Right lobe of liver (tissue), 6 donors: ENCODE measurements around the gene KIAA0319L. TPM values are rescaled to one million over a fixed set of nuclear protein-coding genes. Genes with fewer than 3 reads are reported as not detected.
"Not testable (repeated sequence)": the region's sequence is repeated elsewhere in the genome, so short reads cannot be mapped to it uniquely, and the experiment has no call there.

Experiments used
- ATAC-seq, 4 donors: fragments of 200-7000 bp; cut with Tn5 transposase; one replicate each; pipeline ENCODE4 v1.9.1; 2020; ENCODE audit warnings: mild to moderate bottlenecking in 4 of 4, moderate library complexity in 4 of 4
- DNase-seq, 3 donors: peaks; one replicate each; pipeline ENCODE4 v3.0.0-alpha.2; 2020
- H3K27ac ChIP-seq, 3 donors: fragments of 200-600 bp; one replicate each; pipeline ENCODE4 v1.8.0; 2022
- H3K27me3 ChIP-seq, 2 donors: fragments of 200-600 bp; one replicate each; pipeline ENCODE4 v1.8.0; 2022
- H3K36me3 ChIP-seq, 4 donors: fragments of 200-600 bp; sonication (generic) in 1 of 4; one replicate each; pipeline versions ENCODE4 v1.5.1 to v1.8.0; 2017 to 2022; ENCODE audit warnings: control low read depth in 1 of 4
- H3K4me1 ChIP-seq, 4 donors: fragments of 200-600 bp; sonication (generic) in 1 of 4; one replicate each; pipeline versions ENCODE4 v1.5.1 to v1.8.0; 2017 to 2022; ENCODE audit warnings: control low read depth in 1 of 4
- H3K4me3 ChIP-seq, 3 donors: fragments of 200-600 bp; one replicate each; pipeline ENCODE4 v1.8.0; 2022
- H3K9me3 ChIP-seq, 4 donors: fragments of 200-600 bp; sonication (generic) in 1 of 4; one replicate each; pipeline versions ENCODE4 v1.5.1 to v1.8.0; 2017 to 2022; ENCODE audit warnings: control low read depth in 1 of 4
- CTCF ChIP-seq, 4 donors: fragments of 200-600 bp in 3 of 4; fragments of 450-650 bp in 1 of 4; IDR thresholded peaks; one replicate each; pipeline versions ENCODE4 v1.5.1 to v1.8.0; 2016 to 2022; ENCODE audit warnings: antibody characterized with exemption in 4 of 4, mild to moderate bottlenecking in 2 of 4
- POLR2A ChIP-seq: fragments of 450-650 bp; IDR thresholded peaks from one replicate; pipeline ENCODE4 v1.6.1; 2017; ENCODE audit warnings: antibody characterized with exemption, mild to moderate bottlenecking
- WGBS: methylation state at CpG from one replicate; pipeline ENCODE4 v1.1.6; 2018; ENCODE audit warnings: low coverage, low lambda C conversion rate; ENCODE audit not compliant: insufficient coverage; ENCODE audit errors: missing lambda C conversion rate; 5-methylcytosine and 5-hydroxymethylcytosine counted together
- intact Hi-C, 2 donors: fragments of 100-400 bp; cut with DNase I; formaldehyde crosslinking; loops; one replicate each; pipeline versions ENCODE4 v1.11.2 to v1.14.1; 2022
- total RNA-seq, 6 experiments: library from RNA; depleted of rRNA in 2 of 6; stranded (reverse); fragments of >200 nt in 2 of 6; fragmentation: NEBNext Ultra II Directional in 3 of 6; extraction: Animal tissue kit (Norgen Biotek cat#: 25700) in 3 of 6; gene quantifications; one replicate each; pipeline versions ENCODE4 v1.1.0 to v1.2.4, GENCODE V29; 2016 to 2023
- donor health status: DM: no; HTN: yes; CAD: no.
- donor health status: DM: no; HTN: no; CAD: no.
- donor health status: DM: no; HTN: no; CAD: no.
- donor health status: DM: no; HTN: yes; CAD: no.
- donor health status: DM: no; HTN: yes; CAD: no.

The KIAA0319L gene
- total RNA-seq, 6 experiments from 2014 or later, result 35.3 to 84.9 (median 54.3) TPM

GRCh38 chr1:35590476-35591040, 33.4 kb upstream of the KIAA0319L start:
- DNase-seq (no peak), ATAC-seq (no peak)
- H3K27ac ChIP-seq, result no peak overlapping the region
- H3K4me3 ChIP-seq, result no peak overlapping the region
- WGBS, result no CpG with 5 or more reads among the region's 25 CpGs
- H3K9me3 ChIP-seq, result no peaks in the 10 kb centered on the region
- no peaks in the 10 kb centered on the region for H3K4me1 ChIP-seq
- intact Hi-C loops, result no loop called here
- no peaks in the 10 kb centered on the region for H3K27me3 ChIP-seq
- H3K36me3 ChIP-seq, result no peaks in the 10 kb centered on the region
- TF ChIP-seq CTCF (IDR thresholded peaks at IDR 0.05) (no peak), POLR2A (no peak)

- WGBS, result 96% methylated on average over 10 of the region's 15 CpGs
- Histone ChIP-seq H3K27me3 (no peaks in the 10 kb centered on the region), H3K36me3 (no peaks in the 10 kb centered on the region), H3K27ac (no peak overlapping the region), H3K4me1 (no peaks in the 10 kb centered on the region), H3K9me3 (no peaks in the 10 kb centered on the region), H3K4me3 (no peak overlapping the region)
- TF ChIP-seq CTCF (IDR thresholded peaks at IDR 0.05) (no peak), POLR2A (no peak)
- intact Hi-C loops, result no loop called here
- ATAC-seq (no peak), DNase-seq (no peak)
Observed at GRCh38 chr1:35589516-35590427, 32.6 kb upstream of the KIAA0319L start.

- Histone ChIP-seq H3K4me1 (no peaks in the 10 kb centered on the region), H3K27me3 (no peaks in the 10 kb centered on the region), H3K36me3 (no peaks in the 10 kb centered on the region), H3K9me3 (no peaks in the 10 kb centered on the region), H3K4me3 (no peak overlapping the region), H3K27ac (no peak overlapping the region)
- no peak for TF ChIP-seq CTCF (IDR thresholded peaks at IDR 0.05)
- TF ChIP-seq POLR2A, result no peak
- ATAC-seq (no peak), DNase-seq (no peak)
- WGBS, result 62% methylated on average over 10 of the region's 21 CpGs
- intact Hi-C loops, result no loop called here
Observed at GRCh38 chr1:35588197-35588910, 31.2 kb upstream of the KIAA0319L start.

GRCh38 chr1:35587736-35588135, 30.5 kb upstream of the KIAA0319L start:
- WGBS, result 45% methylated on average over 2 of the region's 6 CpGs
- DNase-seq (no peak), ATAC-seq (no peak)
- Histone ChIP-seq H3K4me1 (no peaks in the 10 kb centered on the region), H3K27me3 (no peaks in the 10 kb centered on the region), H3K27ac (no peak overlapping the region), H3K36me3 (no peaks in the 10 kb centered on the region), H3K9me3 (no peaks in the 10 kb centered on the region), H3K4me3 (no peak overlapping the region)
- TF ChIP-seq POLR2A, result no peak
- intact Hi-C loops, result no loop called here

- H3K4me3 ChIP-seq, result no peak overlapping the region
- no CpG with 5 or more reads among the region's 7 CpGs for WGBS
- ATAC-seq, result no peak
- H3K36me3 ChIP-seq, result no peaks in the 10 kb centered on the region
- intact Hi-C loops, result no loop called here
- no peaks in the 10 kb centered on the region for H3K4me1 ChIP-seq
- DNase-seq, result no peak
- H3K27ac ChIP-seq, result no peak overlapping the region
- no peaks in the 10 kb centered on the region for H3K9me3 ChIP-seq
- H3K27me3 ChIP-seq, result no peaks in the 10 kb centered on the region
- TF ChIP-seq CTCF (IDR thresholded peaks at IDR 0.05), result no peak
- TF ChIP-seq POLR2A, result no peak
Observed at GRCh38 chr1:35586808-35587207, 29.6 kb upstream of the KIAA0319L start.

GRCh38 chr1:35585805-35586204, 28.6 kb upstream of the KIAA0319L start:
- H3K4me1 ChIP-seq, DNase-seq, H3K27me3 ChIP-seq, ATAC-seq, H3K27ac ChIP-seq, intact Hi-C loops, H3K4me3 ChIP-seq, H3K36me3 ChIP-seq, H3K9me3 ChIP-seq: not testable (repeated sequence)
- 100% methylated on average over 1 of the region's 1 CpG for WGBS
